Measurements from ENCODE around the gene CTNND2.
"Not testable (repeated sequence)": the region's sequence is repeated elsewhere in the genome, so short reads cannot be mapped to it uniquely, and the experiment has no call there.

The CTNND2 gene

GRCh38 chr5:11873587-11873986, 30.7 kb downstream of the CTNND2 start:
- no peak for DNase-seq (ENCODE audit: low read depth in 2 of 2)

- no peak for DNase-seq (ENCODE audit: low read depth in 2 of 2)
These were observed 35.0 kb downstream of the CTNND2 start for GRCh38 chr5:11869203-11869602.

- DNase-seq (ENCODE audit: low read depth in 2 of 2) = no peak
These were observed 40.3 kb downstream of the CTNND2 start for GRCh38 chr5:11863911-11864310.

GRCh38 chr5:11857391-11857790, 46.9 kb downstream of the CTNND2 start:
- DNase-seq (ENCODE audit: low read depth in 2 of 2) = no peak

- DNase-seq (ENCODE audit: low read depth in 2 of 2) = no peak
These were observed 49.3 kb downstream of the CTNND2 start for GRCh38 chr5:11854936-11855335.

GRCh38 chr5:11853796-11854195, 50.5 kb downstream of the CTNND2 start:
- DNase-seq (ENCODE audit: low read depth in 2 of 2) = no peak

GRCh38 chr5:11853140-11853539, 51.1 kb downstream of the CTNND2 start:
- DNase-seq (ENCODE audit: low read depth in 2 of 2) = no peak

GRCh38 chr5:11852717-11853087, 51.5 kb downstream of the CTNND2 start:
- no peak for DNase-seq (ENCODE audit: low read depth in 2 of 2)

- DNase-seq (ENCODE audit: low read depth in 2 of 2) = no peak
These were observed 52.1 kb downstream of the CTNND2 start for GRCh38 chr5:11851965-11852716.

GRCh38 chr5:11851416-11851815, 52.8 kb downstream of the CTNND2 start:
- DNase-seq (ENCODE audit: low read depth in 2 of 2) = no peak

GRCh38 chr5:11828566-11828965, 75.7 kb downstream of the CTNND2 start:
- not testable (repeated sequence) for DNase-seq (ENCODE audit: low read depth in 2 of 2)

GRCh38 chr5:11822598-11822997, 81.6 kb downstream of the CTNND2 start:
- no peak for DNase-seq (ENCODE audit: low read depth in 2 of 2)

- no peak for DNase-seq (ENCODE audit: low read depth in 2 of 2)
These were observed 88.3 kb downstream of the CTNND2 start for GRCh38 chr5:11815916-11816315.

- DNase-seq (ENCODE audit: low read depth in 2 of 2) = no peak
These were observed 88.8 kb downstream of the CTNND2 start for GRCh38 chr5:11815481-11815880.

GRCh38 chr5:11814373-11814772, 89.9 kb downstream of the CTNND2 start:
- no peak for DNase-seq (ENCODE audit: low read depth in 2 of 2)

- no peak for DNase-seq (ENCODE audit: low read depth in 2 of 2)
These were observed 94.8 kb downstream of the CTNND2 start for GRCh38 chr5:11809407-11809806.

- DNase-seq (ENCODE audit: low read depth in 2 of 2) = no peak
These were observed 100.8 kb downstream of the CTNND2 start for GRCh38 chr5:11803436-11803835.

GRCh38 chr5:11801061-11801460, 103.2 kb downstream of the CTNND2 start:
- no peak for DNase-seq (ENCODE audit: low read depth in 2 of 2)

GRCh38 chr5:11797132-11797531, 107.1 kb downstream of the CTNND2 start:
- DNase-seq (ENCODE audit: low read depth in 2 of 2) = no peak

GRCh38 chr5:11793396-11793795, 110.8 kb downstream of the CTNND2 start:
- no peak for DNase-seq (ENCODE audit: low read depth in 2 of 2)

GRCh38 chr5:11792621-11793020, 111.6 kb downstream of the CTNND2 start:
- no peak for DNase-seq (ENCODE audit: low read depth in 2 of 2)

GRCh38 chr5:11791792-11792191, 112.5 kb downstream of the CTNND2 start:
- DNase-seq (ENCODE audit: low read depth in 2 of 2) = no peak

GRCh38 chr5:11790201-11790600, 114.0 kb downstream of the CTNND2 start:
- DNase-seq (ENCODE audit: low read depth in 2 of 2) = no peak

GRCh38 chr5:11785771-11786352, 118.4 kb downstream of the CTNND2 start:
- no peak for DNase-seq (ENCODE audit: low read depth in 2 of 2)
